Glutamatergic neuron (in vitro differentiated cells): ENCODE data around the gene MAP3K13. TPM values are rescaled to one million over a fixed set of nuclear protein-coding genes. Genes with fewer than 3 reads are reported as not detected.
"Not testable (repeated sequence)": the region's sequence is repeated elsewhere in the genome, so short reads cannot be mapped to it uniquely, and the experiment has no call there.

Experiments used
- DNase-seq: peaks from one replicate; pipeline ENCODE4 v3.0.0; 2022
- H3K27ac Mint-ChIP-seq: one replicate; pipeline ENCODE4 v1.8.0; 2020; ENCODE audit warnings: mild to moderate bottlenecking, mixed read lengths, inconsistent platforms; ENCODE audit not compliant: unreplicated experiment
- H3K27me3 Mint-ChIP-seq: one replicate; pipeline ENCODE4 v1.8.0; 2020; ENCODE audit warnings: mild to moderate bottlenecking, moderate library complexity, mixed read lengths, inconsistent platforms; ENCODE audit not compliant: unreplicated experiment
- H3K36me3 Mint-ChIP-seq: one replicate; pipeline ENCODE4 v1.8.0; 2020; ENCODE audit warnings: mild to moderate bottlenecking, mixed read lengths, inconsistent platforms; ENCODE audit not compliant: unreplicated experiment
- H3K4me1 Mint-ChIP-seq: one replicate; pipeline ENCODE4 v1.8.0; 2020; ENCODE audit warnings: mild to moderate bottlenecking, low read depth, mixed read lengths, inconsistent platforms; ENCODE audit not compliant: unreplicated experiment
- H3K4me3 Mint-ChIP-seq: one replicate; pipeline ENCODE4 v1.8.0; 2020; ENCODE audit warnings: mild to moderate bottlenecking, mixed read lengths, inconsistent platforms; ENCODE audit not compliant: unreplicated experiment
- H3K9me3 Mint-ChIP-seq: one replicate; pipeline ENCODE4 v1.8.0; 2020; ENCODE audit warnings: mild to moderate bottlenecking, moderate library complexity, mixed read lengths, inconsistent platforms; ENCODE audit not compliant: unreplicated experiment
- CTCF ChIP-seq: fragments of 200-600 bp; sonication (generic); IDR thresholded peaks from one replicate; pipeline ENCODE4 v1.5.0; 2021; ENCODE audit not compliant: partially characterized antibody, unreplicated experiment
- total RNA-seq: library from RNA; stranded (reverse); fragmentation: NEBNext Ultra II Directional; extraction: Animal tissue kit (Norgen Biotek cat#: 25700); gene quantifications from one replicate; pipeline ENCODE4 v1.2.1, GENCODE V29; 2021; ENCODE audit not compliant: unreplicated experiment

MAP3K13 gene
- total RNA-seq, 1 donor from 2014 or later = 110 TPM

GRCh38 chr3:185365291-185366073 lies 2.5 kb downstream of the MAP3K13 start:
- peaks cover 36% of the 10 kb centered on the region for H3K4me1 Mint-ChIP-seq
- no peaks in the 10 kb centered on the region for H3K36me3 Mint-ChIP-seq
- H3K4me3 Mint-ChIP-seq = peak overlapping the region; percentile 91
- H3K27ac Mint-ChIP-seq = peak overlapping the region; percentile 96
- H3K27me3 Mint-ChIP-seq = peaks cover 11% of the 10 kb centered on the region
- no peak for TF ChIP-seq CTCF
- no peak for DNase-seq
- H3K9me3 Mint-ChIP-seq = peaks cover 17% of the 10 kb centered on the region

GRCh38 chr3:185366074-185366335 lies 3.1 kb downstream of the MAP3K13 start:
- no peak for TF ChIP-seq CTCF
- peaks cover 39% of the 10 kb centered on the region for H3K4me1 Mint-ChIP-seq
- H3K4me3 Mint-ChIP-seq = peak overlapping the region; percentile 90
- DNase-seq = no peak
- peak overlapping the region; percentile 83 for H3K27ac Mint-ChIP-seq
- H3K9me3 Mint-ChIP-seq = peaks cover 17% of the 10 kb centered on the region
- peaks cover 11% of the 10 kb centered on the region for H3K27me3 Mint-ChIP-seq
- H3K36me3 Mint-ChIP-seq = no peaks in the 10 kb centered on the region

GRCh38 chr3:185366913-185367312 lies 4.0 kb downstream of the MAP3K13 start:
- no peak for TF ChIP-seq CTCF
- peak overlapping the region; percentile 63 for H3K27ac Mint-ChIP-seq
- DNase-seq = no peak
- peaks cover 11% of the 10 kb centered on the region for H3K27me3 Mint-ChIP-seq
- peak overlapping the region; percentile 81 for H3K4me3 Mint-ChIP-seq
- H3K36me3 Mint-ChIP-seq = no peaks in the 10 kb centered on the region
- H3K4me1 Mint-ChIP-seq = peaks cover 42% of the 10 kb centered on the region
- peaks cover 17% of the 10 kb centered on the region for H3K9me3 Mint-ChIP-seq

- H3K4me3 Mint-ChIP-seq = peak overlapping the region; percentile 41
- H3K27me3 Mint-ChIP-seq, H3K36me3 Mint-ChIP-seq, H3K9me3 Mint-ChIP-seq, DNase-seq: not testable (repeated sequence)
- H3K27ac Mint-ChIP-seq = peak overlapping the region; percentile 98
- H3K4me1 Mint-ChIP-seq = peaks cover 46% of the 10 kb centered on the region
These were observed 7.4 kb downstream of the MAP3K13 start for GRCh38 chr3:185370349-185370748.

GRCh38 chr3:185371306-185372074 lies 8.6 kb downstream of the MAP3K13 start:
- peaks cover 3% of the 10 kb centered on the region for H3K9me3 Mint-ChIP-seq
- peak overlapping the region; percentile 98 for H3K27ac Mint-ChIP-seq
- H3K4me1 Mint-ChIP-seq = peaks cover 40% of the 10 kb centered on the region
- H3K27me3 Mint-ChIP-seq = peaks cover 8% of the 10 kb centered on the region
- peak overlapping the region; percentile 82 for H3K4me3 Mint-ChIP-seq
- no peak for TF ChIP-seq CTCF
- peak; percentile 52 for DNase-seq
- H3K36me3 Mint-ChIP-seq = no peaks in the 10 kb centered on the region
